ENCODE data around the gene CST9L. TPM values are rescaled to one million over a fixed set of nuclear protein-coding genes. Genes with fewer than 3 reads are reported as not detected.

The CST9L gene
- total RNA-seq (not detected), polyA plus RNA-seq (not detected)

GRCh38 chr20:23568320-23568970, at the start of gene CST9L:
TSS of gene CST9L (minus strand) at chr20:23568484. CDS start at chr20:23568450, 34 bp downstream.
- Histone ChIP-seq H3K27me3 (ENCODE audit: insufficient read depth, low read length) (no peaks in the 10 kb centered on the region), H3K9me3 (ENCODE audit: control insufficient read depth in 1 of 2, low read length in 2 of 2) (no peaks in the 10 kb centered on the region), H3K27ac (ENCODE audit: low read depth, low read length) (no peak within 1 kb of the TSS), H3K36me3 (ENCODE audit: insufficient read depth, low read length) (no peaks in the 10 kb centered on the region), H3K4me1 (ENCODE audit: insufficient read depth, low read length) (no peaks in the 10 kb centered on the region), H3K4me3 (ENCODE audit: low read length in 2 of 2) (no peak within 1 kb of the TSS)
- H3K4me1 Mint-ChIP-seq = no peaks in the 10 kb centered on the region
- no peaks in the 10 kb centered on the region for H3K36me3 Mint-ChIP-seq
- no peak within 1 kb of the TSS for H3K27ac Mint-ChIP-seq
- ChIA-PET POLR2A (ENCODE audit: partially characterized antibody) (no interaction called here), CTCF (ENCODE audit: partially characterized antibody) (no interaction called here)
- H3K4me3 Mint-ChIP-seq = no peak within 1 kb of the TSS
- H3K9me3 Mint-ChIP-seq = peaks cover 0 to 8% (median 2%) of the 10 kb centered on the region in 8 donors
- intact Hi-C loops (cut with micrococcal nuclease) = no loop called here
- H3K27me3 Mint-ChIP-seq = peaks cover 3 to 7% of the 10 kb centered on the region in 2 donors
- no peak for DNase-seq

- Histone ChIP-seq H3K4me1 (ENCODE audit: insufficient read depth, low read length) (no peaks in the 10 kb centered on the region), H3K27ac (ENCODE audit: low read depth, low read length) (no peak overlapping the region), H3K4me3 (ENCODE audit: low read length in 2 of 2) (no peak overlapping the region), H3K27me3 (ENCODE audit: insufficient read depth, low read length) (no peaks in the 10 kb centered on the region), H3K36me3 (ENCODE audit: insufficient read depth, low read length) (no peaks in the 10 kb centered on the region), H3K9me3 (ENCODE audit: control insufficient read depth in 1 of 2, low read length in 2 of 2) (no peaks in the 10 kb centered on the region)
- POLR2A ChIA-PET (ENCODE audit: partially characterized antibody) = no interaction called here
- intact Hi-C loops (cut with micrococcal nuclease) = no loop called here
- CTCF ChIA-PET (ENCODE audit: partially characterized antibody) = no interaction called here
- Mint-ChIP-seq H3K27me3 (peaks cover 1 to 2% of the 10 kb centered on the region in 2 donors), H3K36me3 (no peaks in the 10 kb centered on the region), H3K4me1 (no peaks in the 10 kb centered on the region), H3K4me3 (no peak overlapping the region), H3K27ac (no peak overlapping the region), H3K9me3 (peaks cover 0 to 1% (median 0%) of the 10 kb centered on the region in 8 donors)
- DNase-seq = no peak
Measured at GRCh38 chr20:23614163-23614562, 45.9 kb upstream of the CST9L start.

GRCh38 chr20:23613676-23614075, 45.4 kb upstream of the CST9L start:
- Histone ChIP-seq H3K27me3 (ENCODE audit: insufficient read depth, low read length) (no peaks in the 10 kb centered on the region), H3K4me3 (ENCODE audit: low read length in 2 of 2) (no peak overlapping the region), H3K27ac (ENCODE audit: low read depth, low read length) (no peak overlapping the region), H3K9me3 (ENCODE audit: control insufficient read depth in 1 of 2, low read length in 2 of 2) (no peaks in the 10 kb centered on the region), H3K36me3 (ENCODE audit: insufficient read depth, low read length) (no peaks in the 10 kb centered on the region), H3K4me1 (ENCODE audit: insufficient read depth, low read length) (no peaks in the 10 kb centered on the region)
- Mint-ChIP-seq H3K4me1 (no peaks in the 10 kb centered on the region), H3K27ac (no peak overlapping the region), H3K9me3 (peaks cover 0 to 1% (median 0%) of the 10 kb centered on the region in 8 donors), H3K27me3 (peaks cover 1 to 2% of the 10 kb centered on the region in 2 donors), H3K36me3 (no peaks in the 10 kb centered on the region), H3K4me3 (no peak overlapping the region)
- intact Hi-C loops (cut with micrococcal nuclease) = no loop called here
- POLR2A ChIA-PET (ENCODE audit: partially characterized antibody) = no interaction called here
- CTCF ChIA-PET (ENCODE audit: partially characterized antibody) = no interaction called here
- no peak for DNase-seq

- ChIA-PET POLR2A (ENCODE audit: partially characterized antibody) (no interaction called here), CTCF (ENCODE audit: partially characterized antibody) (no interaction called here)
- Mint-ChIP-seq H3K27me3 (peaks cover 1 to 2% of the 10 kb centered on the region in 2 donors), H3K36me3 (no peaks in the 10 kb centered on the region), H3K4me1 (no peaks in the 10 kb centered on the region), H3K4me3 (no peak overlapping the region), H3K9me3 (peaks cover 0 to 1% (median 0%) of the 10 kb centered on the region in 8 donors), H3K27ac (no peak overlapping the region)
- DNase-seq = no peak
- Histone ChIP-seq H3K36me3 (ENCODE audit: insufficient read depth, low read length) (no peaks in the 10 kb centered on the region), H3K27me3 (ENCODE audit: insufficient read depth, low read length) (no peaks in the 10 kb centered on the region), H3K9me3 (ENCODE audit: control insufficient read depth in 1 of 2, low read length in 2 of 2) (no peaks in the 10 kb centered on the region), H3K4me1 (ENCODE audit: insufficient read depth, low read length) (no peaks in the 10 kb centered on the region), H3K27ac (ENCODE audit: low read depth, low read length) (no peak overlapping the region), H3K4me3 (ENCODE audit: low read length in 2 of 2) (no peak overlapping the region)
- intact Hi-C loops (cut with micrococcal nuclease) = no loop called here
Measured at GRCh38 chr20:23612396-23612795, 44.1 kb upstream of the CST9L start.

- CTCF ChIA-PET (ENCODE audit: partially characterized antibody) = no interaction called here
- H3K4me3 Mint-ChIP-seq = no peak overlapping the region
- intact Hi-C loops (cut with micrococcal nuclease) = loop anchor here (10.0 kb wide), 1 partner anchor 1895 kb away; no protein-coding TSS in a partner anchor
Measured at GRCh38 chr20:23609486-23610109, 41.3 kb upstream of the CST9L start.

GRCh38 chr20:23608251-23608846, 40.1 kb upstream of the CST9L start:
- Histone ChIP-seq H3K4me1 (ENCODE audit: insufficient read depth, low read length) (no peaks in the 10 kb centered on the region), H3K27ac (ENCODE audit: low read depth, low read length) (no peak overlapping the region), H3K4me3 (ENCODE audit: low read length in 2 of 2) (no peak overlapping the region), H3K27me3 (ENCODE audit: insufficient read depth, low read length) (no peaks in the 10 kb centered on the region), H3K9me3 (ENCODE audit: control insufficient read depth in 1 of 2, low read length in 2 of 2) (no peaks in the 10 kb centered on the region), H3K36me3 (ENCODE audit: insufficient read depth, low read length) (no peaks in the 10 kb centered on the region)
- DNase-seq = no peak
- no peaks in the 10 kb centered on the region for H3K36me3 Mint-ChIP-seq
- no peak overlapping the region for H3K27ac Mint-ChIP-seq
- ChIA-PET POLR2A (ENCODE audit: partially characterized antibody) (no interaction called here), CTCF (ENCODE audit: partially characterized antibody) (interaction anchor here (0.8 to 2.5 kb wide), 3 partner anchors 167 to 259 kb away, joined by 3 to 10 read pairs (median 10); partner anchors contain the start of gene NXT1)
- H3K4me3 Mint-ChIP-seq = no peak overlapping the region
- H3K4me1 Mint-ChIP-seq = no peaks in the 10 kb centered on the region
- peaks cover 0 to 2% (median 0%) of the 10 kb centered on the region in 8 donors for H3K9me3 Mint-ChIP-seq
- peaks cover 3 to 6% of the 10 kb centered on the region in 2 donors for H3K27me3 Mint-ChIP-seq
- intact Hi-C loops (cut with micrococcal nuclease) = loop anchor here (10.0 kb wide), 1 partner anchor 1894 kb away; no protein-coding TSS in a partner anchor

More at GRCh38 chr20:23609486-23610109, 41.3 kb upstream of the CST9L start:
- H3K4me3 ChIP-seq (ENCODE audit: low read length in 2 of 2) = no peak overlapping the region
- no peaks in the 10 kb centered on the region for H3K36me3 ChIP-seq (ENCODE audit: insufficient read depth, low read length)
- Mint-ChIP-seq H3K36me3 (no peaks in the 10 kb centered on the region), H3K27me3 (peaks cover 0 to 6% of the 10 kb centered on the region in 2 donors), H3K9me3 (no peaks in the 10 kb centered on the region), H3K4me1 (no peaks in the 10 kb centered on the region), H3K27ac (no peak overlapping the region)
- POLR2A ChIA-PET (ENCODE audit: partially characterized antibody) = no interaction called here
- H3K9me3 ChIP-seq (ENCODE audit: control insufficient read depth in 1 of 2, low read length in 2 of 2) = no peaks in the 10 kb centered on the region
- DNase-seq = no peak
- H3K4me1 ChIP-seq (ENCODE audit: insufficient read depth, low read length) = no peaks in the 10 kb centered on the region
- no peaks in the 10 kb centered on the region for H3K27me3 ChIP-seq (ENCODE audit: insufficient read depth, low read length)
- no peak overlapping the region for H3K27ac ChIP-seq (ENCODE audit: low read depth, low read length)

GRCh38 chr20:23607497-23608245, 39.4 kb upstream of the CST9L start:
- H3K36me3 Mint-ChIP-seq = no peaks in the 10 kb centered on the region
- no peak overlapping the region for H3K27ac Mint-ChIP-seq
- POLR2A ChIA-PET (ENCODE audit: partially characterized antibody) = no interaction called here

More at GRCh38 chr20:23607497-23608245, 39.4 kb upstream of the CST9L start:
- Histone ChIP-seq H3K4me3 (ENCODE audit: low read length in 2 of 2) (no peak overlapping the region), H3K27me3 (ENCODE audit: insufficient read depth, low read length) (no peaks in the 10 kb centered on the region), H3K27ac (ENCODE audit: low read depth, low read length) (no peak overlapping the region), H3K4me1 (ENCODE audit: insufficient read depth, low read length) (no peaks in the 10 kb centered on the region), H3K9me3 (ENCODE audit: control insufficient read depth in 1 of 2, low read length in 2 of 2) (no peaks in the 10 kb centered on the region), H3K36me3 (ENCODE audit: insufficient read depth, low read length) (no peaks in the 10 kb centered on the region)
- Mint-ChIP-seq H3K27me3 (peaks cover 3 to 6% of the 10 kb centered on the region in 2 donors), H3K4me3 (no peak overlapping the region), H3K4me1 (no peaks in the 10 kb centered on the region), H3K9me3 (peaks cover 0 to 2% (median 0%) of the 10 kb centered on the region in 8 donors)
- intact Hi-C loops (cut with micrococcal nuclease) = loop anchor here (10.0 kb wide), 1 partner anchor 1893 kb away; no protein-coding TSS in a partner anchor
- CTCF ChIA-PET (ENCODE audit: partially characterized antibody) = interaction anchor here (0.9 to 2.5 kb wide), 4 partner anchors 42 to 1269 kb away, joined by 3 to 10 read pairs (median 6); partner anchors contain the start of gene NXT1
- DNase-seq = no peak
